HCT116 (cell line): ENCODE results near the gene SFXN4. TPM values are rescaled to one million over a fixed set of nuclear protein-coding genes. Genes with fewer than 3 reads are reported as not detected.
"Not testable (repeated sequence)": the region's sequence is repeated elsewhere in the genome, so short reads cannot be mapped to it uniquely, and the experiment has no call there.

Experiments used
- ATAC-seq: fragments of 200-7000 bp; cut with Tn5 transposase; 2 replicates; pipeline ENCODE4 v1.9.1; 2020; ENCODE audit warnings: mild to moderate bottlenecking, moderate library complexity
- BruUV-seq: library from RNA; stranded (reverse); fragments of 400-500 nt; replicated peaks from 2 replicates; lab custom pipeline; 2021; lab: Mats Ljungman, UMichigan
- CTCF ChIA-PET: fragments of 300-600 bp; sonication (Branson Sonifier 250); formaldehyde crosslinking; loops from one replicate; lab custom pipeline; 2021; ENCODE audit warnings: antibody characterized with exemption; lab: Charles Lee
- POLR2A ChIA-PET: fragments of 300-600, 350-600 bp; sonication (Branson Sonifier 250); formaldehyde crosslinking; loops from one replicate; lab custom pipeline; 2021; ENCODE audit warnings: antibody characterized with exemption; lab: Charles Lee
- RAD21 ChIA-PET, 2 experiments: fragments of 300-600 bp; sonication (Branson Sonifier 250); formaldehyde crosslinking; loops; one replicate each; lab custom pipeline; 2023; ENCODE audit warnings: low total read pairs in 2 of 2; ENCODE audit not compliant: uncharacterized antibody in 2 of 2, unreplicated experiment in 2 of 2, low non-redundant PET in 1 of 2; lab: Charles Lee
- DNase-seq: peaks from one replicate; pipeline ENCODE4 v3.0.0-alpha.2; 2010; ENCODE audit warnings: low read depth, low spot score
- H2AFZ ChIP-seq: fragments of 200-600 bp; shearing (Covaris generic), sonication (generic); 2 replicates; pipeline ENCODE4 v1.6.1; 2017; ENCODE audit warnings: low read depth, mixed run types, mixed read lengths, antibody characterized with exemption, low read length; ENCODE audit not compliant: poor library complexity, severe bottlenecking
- H3K27ac ChIP-seq: 2 replicates; pipeline ENCODE4 v1.5.1; 2012; ENCODE audit warnings: low read depth, low read length
- H3K27me3 ChIP-seq: fragments of 200-600 bp; sonication (generic); 2 replicates; pipeline ENCODE4 v1.6.1; 2016; ENCODE audit warnings: mixed run types, low read length, mixed read lengths; ENCODE audit not compliant: insufficient read depth
- H3K36me3 ChIP-seq, 2 experiments: fragments of 200-500 bp in 1 of 2; fragments of 200-600 bp in 1 of 2; sonication (Bioruptor generic) in 1 of 2; sonication (generic) in 1 of 2; 2 replicates each; pipeline versions ENCODE4 v1.5.1 to v1.6.1; 2014 to 2016; ENCODE audit warnings: low read length in 2 of 2, inconsistent platforms in 1 of 2, mixed read lengths in 1 of 2, mixed run types in 1 of 2; ENCODE audit not compliant: insufficient read depth in 2 of 2, control insufficient read depth in 1 of 2
- H3K4me1 ChIP-seq, 2 experiments: fragments of 200-600 bp in 1 of 2; sonication (generic) in 1 of 2; 2 replicates each; pipeline versions ENCODE4 v1.5.1 to v1.6.1; 2012 to 2017; ENCODE audit warnings: low read length in 2 of 2, inconsistent platforms in 1 of 2, mild to moderate bottlenecking in 1 of 2, mixed read lengths in 1 of 2, mixed run types in 1 of 2, moderate library complexity in 1 of 2; ENCODE audit not compliant: insufficient read depth in 2 of 2, control insufficient read depth in 1 of 2
- H3K4me2 ChIP-seq: fragments of 200-600 bp; sonication (generic); 2 replicates; pipeline ENCODE4 v1.6.1; 2017; ENCODE audit warnings: mixed run types, low read length, mixed read lengths
- H3K4me3 ChIP-seq, 2 experiments: fragments of 200-600 bp in 1 of 2; sonication (generic) in 1 of 2; replicated peaks in 1 of 2; 2 replicates each; pipeline ENCODE4 v1.5.1; 2011 to 2016; ENCODE audit warnings: low read length in 2 of 2, control low read depth in 1 of 2, low read depth in 1 of 2, mild to moderate bottlenecking in 1 of 2, mixed read lengths in 1 of 2, mixed run types in 1 of 2
- H3K79me2 ChIP-seq: fragments of 200-600 bp; sonication (generic); 2 replicates; pipeline ENCODE4 v1.6.1; 2017; ENCODE audit warnings: mild to moderate bottlenecking, mixed run types, low read length, moderate library complexity, mixed read lengths; ENCODE audit not compliant: insufficient read depth
- H3K9ac ChIP-seq: fragments of 200-600 bp; sonication (generic); 2 replicates; pipeline ENCODE4 v1.6.1; 2016; ENCODE audit warnings: low read length, mixed read lengths
- H3K9me2 ChIP-seq: fragments of 200-600 bp; sonication (generic), shearing (Covaris generic); 2 replicates; pipeline ENCODE4 v1.6.1; 2017; ENCODE audit warnings: mixed run types, mild to moderate bottlenecking, moderate library complexity; ENCODE audit not compliant: insufficient read depth
- H3K9me3 ChIP-seq, 2 experiments: fragments of 200-500 bp in 1 of 2; fragments of 200-600 bp in 1 of 2; sonication (Bioruptor generic) in 1 of 2; sonication (generic) in 1 of 2; 2 replicates each; pipeline ENCODE4 v1.6.1; 2014 to 2017; ENCODE audit warnings: low read length in 2 of 2, mixed read lengths in 2 of 2, inconsistent platforms in 1 of 2, low read depth in 1 of 2, mild to moderate bottlenecking in 1 of 2, mixed run types in 1 of 2, moderate library complexity in 1 of 2; ENCODE audit not compliant: control insufficient read depth in 1 of 2, insufficient read depth in 1 of 2
- H4K20me1 ChIP-seq: fragments of 200-600 bp; sonication (generic), shearing (Covaris generic); 2 replicates; pipeline ENCODE4 v1.6.1; 2017; ENCODE audit warnings: mixed run types, mild to moderate bottlenecking, moderate library complexity; ENCODE audit not compliant: insufficient read depth
- CBX3 ChIP-seq: IDR thresholded peaks from 2 replicates; pipeline ENCODE4 v1.6.1; 2012; ENCODE audit warnings: low read depth
- CEBPB ChIP-seq: IDR thresholded peaks from 2 replicates; pipeline ENCODE4 v1.6.1; 2012; ENCODE audit warnings: low read depth
- ELF1 ChIP-seq: IDR thresholded peaks from 2 replicates; pipeline ENCODE4 v1.6.1; 2012; ENCODE audit warnings: low read depth, borderline replicate concordance
- EZH2 ChIP-seq: fragments of 200-600 bp; sonication (generic); IDR thresholded peaks from 2 replicates; pipeline ENCODE4 v1.6.1; 2017; ENCODE audit warnings: antibody characterized with exemption, mixed run types
- SIN3A ChIP-seq: IDR thresholded peaks from 2 replicates; pipeline ENCODE4 v1.6.1; 2012; ENCODE audit warnings: low read depth
- SRF ChIP-seq: IDR thresholded peaks from 2 replicates; pipeline ENCODE4 v1.6.1; 2012; ENCODE audit warnings: low read depth
- YY1 ChIP-seq: IDR thresholded peaks from 2 replicates; pipeline ENCODE4 v1.6.1; 2011; ENCODE audit warnings: low read length, low read depth, moderate library complexity, mild to moderate bottlenecking; ENCODE audit not compliant: insufficient replicate concordance; ENCODE audit errors: extremely low read depth
- ZNF274 ChIP-seq: fragments of 200-500 bp; sonication (Bioruptor generic); IDR thresholded peaks from 2 replicates; pipeline ENCODE4 v1.6.1; 2014; ENCODE audit warnings: mild to moderate bottlenecking, low read depth, low read length, inconsistent platforms
- intact Hi-C: fragments of 100-400 bp; cut with micrococcal nuclease; formaldehyde crosslinking; loops from 2 replicates; pipeline ENCODE4 v1.10.0; 2022
- total RNA-seq: library from RNA; stranded (reverse); gene quantifications from one replicate; pipeline ENCODE4 v1.2.1, GENCODE V29; 2021; ENCODE audit not compliant: unreplicated experiment
- TF ChIP-seq, protein P1 (sequence below): IDR thresholded peaks from 2 replicates; pipeline ENCODE4 v1.6.1; 2012
- TF ChIP-seq, protein P2 (sequence below), 3 experiments: fragments of 200-600 bp in 1 of 3; sonication (generic) in 1 of 3; IDR thresholded peaks in 2 of 3; conservative IDR thresholded peaks in 1 of 3; 2 replicates each; pipeline ENCODE4 v1.5.1; 2012 to 2017; ENCODE audit warnings: low read depth in 2 of 3, low read length in 2 of 3, antibody characterized with exemption in 1 of 3, borderline replicate concordance in 1 of 3, control low read depth in 1 of 3, mild to moderate bottlenecking in 1 of 3, mixed read lengths in 1 of 3, mixed run types in 1 of 3, moderate library complexity in 1 of 3; ENCODE audit not compliant: insufficient read depth in 1 of 3
- TF ChIP-seq, protein P3 (sequence below): IDR thresholded peaks from 2 replicates; pipeline ENCODE4 v1.6.1; 2012

The SFXN4 gene
- total RNA-seq, 1 experiment from 2014 or later, result 58.2 TPM

DNA sequence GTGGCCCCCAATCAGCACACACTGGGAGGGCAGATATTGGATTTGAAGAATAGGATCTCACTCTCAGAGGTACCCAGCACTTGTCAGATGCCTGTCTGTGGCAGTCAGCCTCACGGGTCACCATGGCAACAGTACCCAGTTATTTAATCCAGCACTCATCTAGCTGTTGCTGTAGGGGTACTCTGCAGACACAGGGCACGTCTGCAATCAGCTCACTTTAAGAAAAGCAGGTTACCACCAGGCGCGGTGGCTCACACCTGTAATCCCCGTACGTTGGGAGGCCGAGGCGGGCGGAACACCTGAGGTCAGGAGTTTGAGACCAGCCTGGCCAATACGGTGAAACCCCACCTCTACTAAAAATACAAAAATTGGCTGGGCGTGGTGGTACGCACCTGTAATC, 11.9 kb downstream of the SFXN4 start:
- ChIA-PET POLR2A (no interaction called here), CTCF (no interaction called here), RAD21 (no interaction called here)
- no peak overlapping the region for H3K9ac ChIP-seq
- H3K27ac ChIP-seq, result no peak overlapping the region
- ATAC-seq (no peak), DNase-seq (no peak)
- H3K36me3 ChIP-seq, result peaks cover 52 to 59% of the 10 kb centered on the region in 2 experiments
- H4K20me1 ChIP-seq, result no peaks in the 10 kb centered on the region
- no peaks in the 10 kb centered on the region for H3K4me1 ChIP-seq
- no peaks in the 10 kb centered on the region for H3K27me3 ChIP-seq
- H3K79me2 ChIP-seq, result no peaks in the 10 kb centered on the region
- BruUV-seq, result no TSS peak
- H2AFZ ChIP-seq, result no peak overlapping the region
- H3K4me3 ChIP-seq, result no peak overlapping the region
- no peaks in the 10 kb centered on the region for H3K9me2 ChIP-seq
- no peak overlapping the region for H3K4me2 ChIP-seq
- intact Hi-C loops, result no loop called here
- TF ChIP-seq, protein P1, sequence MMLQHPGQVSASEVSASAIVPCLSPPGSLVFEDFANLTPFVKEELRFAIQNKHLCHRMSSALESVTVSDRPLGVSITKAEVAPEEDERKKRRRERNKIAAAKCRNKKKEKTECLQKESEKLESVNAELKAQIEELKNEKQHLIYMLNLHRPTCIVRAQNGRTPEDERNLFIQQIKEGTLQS, result no peak
- no peak for TF ChIP-seq YY1
- TF ChIP-seq, all 23 proteins: peak for 0
- H3K9me3 ChIP-seq, result no peaks in the 10 kb centered on the region

DNA sequence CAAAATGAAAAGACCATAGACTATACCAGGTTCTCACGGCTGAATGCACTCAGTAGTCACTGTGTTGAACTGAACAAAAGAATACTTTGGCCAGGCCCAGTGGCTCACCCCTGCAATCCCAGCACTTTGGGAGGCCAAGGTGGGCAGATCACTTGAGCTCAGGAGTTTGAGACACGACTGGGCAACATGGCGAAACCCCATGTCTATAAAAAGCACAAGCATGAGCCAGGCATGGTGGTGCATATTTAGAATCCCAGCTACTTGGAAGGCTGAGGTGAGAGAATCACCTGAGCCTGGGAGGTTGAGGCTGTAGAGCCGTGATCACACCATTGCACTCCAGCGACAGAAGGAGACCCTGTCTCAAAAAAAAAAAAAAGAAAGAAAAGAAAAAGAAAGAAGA, 12.5 kb downstream of the SFXN4 start:
- TF ChIP-seq EZH2 (no peak), SRF (no peak), CBX3 (no peak), SIN3A (no peak), CEBPB (no peak), ZNF274 (no peak), ELF1 (no peak), YY1 (no peak)
- TF ChIP-seq, protein P2, sequence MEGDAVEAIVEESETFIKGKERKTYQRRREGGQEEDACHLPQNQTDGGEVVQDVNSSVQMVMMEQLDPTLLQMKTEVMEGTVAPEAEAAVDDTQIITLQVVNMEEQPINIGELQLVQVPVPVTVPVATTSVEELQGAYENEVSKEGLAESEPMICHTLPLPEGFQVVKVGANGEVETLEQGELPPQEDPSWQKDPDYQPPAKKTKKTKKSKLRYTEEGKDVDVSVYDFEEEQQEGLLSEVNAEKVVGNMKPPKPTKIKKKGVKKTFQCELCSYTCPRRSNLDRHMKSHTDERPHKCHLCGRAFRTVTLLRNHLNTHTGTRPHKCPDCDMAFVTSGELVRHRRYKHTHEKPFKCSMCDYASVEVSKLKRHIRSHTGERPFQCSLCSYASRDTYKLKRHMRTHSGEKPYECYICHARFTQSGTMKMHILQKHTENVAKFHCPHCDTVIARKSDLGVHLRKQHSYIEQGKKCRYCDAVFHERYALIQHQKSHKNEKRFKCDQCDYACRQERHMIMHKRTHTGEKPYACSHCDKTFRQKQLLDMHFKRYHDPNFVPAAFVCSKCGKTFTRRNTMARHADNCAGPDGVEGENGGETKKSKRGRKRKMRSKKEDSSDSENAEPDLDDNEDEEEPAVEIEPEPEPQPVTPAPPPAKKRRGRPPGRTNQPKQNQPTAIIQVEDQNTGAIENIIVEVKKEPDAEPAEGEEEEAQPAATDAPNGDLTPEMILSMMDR (IDR thresholded peaks at IDR 0.05 in 2 of 3, conservative IDR thresholded peaks at IDR 0.05 in 1 of 3; ENCODE audit: borderline replicate concordance in 1 of 3, insufficient read depth in 1 of 3, low read depth in 2 of 3, low read length in 2 of 3), result no peak
- TF ChIP-seq, protein P3, sequence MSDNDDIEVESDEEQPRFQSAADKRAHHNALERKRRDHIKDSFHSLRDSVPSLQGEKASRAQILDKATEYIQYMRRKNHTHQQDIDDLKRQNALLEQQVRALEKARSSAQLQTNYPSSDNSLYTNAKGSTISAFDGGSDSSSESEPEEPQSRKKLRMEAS, result no peak
- TF ChIP-seq, protein P1, result no peak
- POLR2A ChIA-PET, result no interaction called here
- Histone ChIP-seq H3K9me3 (no peaks in the 10 kb centered on the region), H2AFZ (no peak overlapping the region), H3K4me2 (no peak overlapping the region), H3K36me3 (peaks cover 49 to 58% of the 10 kb centered on the region in 2 experiments), H3K4me1 (no peaks in the 10 kb centered on the region), H4K20me1 (no peaks in the 10 kb centered on the region), H3K4me3 (no peak overlapping the region), H3K27ac (no peak overlapping the region), H3K79me2 (no peaks in the 10 kb centered on the region), H3K27me3 (no peaks in the 10 kb centered on the region), H3K9me2 (no peaks in the 10 kb centered on the region), H3K9ac (no peak overlapping the region)
- RAD21 ChIA-PET, result no interaction called here
- ATAC-seq (no peak), DNase-seq (no peak)
- CTCF ChIA-PET, result no interaction called here
- intact Hi-C loops, result no loop called here
- no TSS peak for BruUV-seq

DNA sequence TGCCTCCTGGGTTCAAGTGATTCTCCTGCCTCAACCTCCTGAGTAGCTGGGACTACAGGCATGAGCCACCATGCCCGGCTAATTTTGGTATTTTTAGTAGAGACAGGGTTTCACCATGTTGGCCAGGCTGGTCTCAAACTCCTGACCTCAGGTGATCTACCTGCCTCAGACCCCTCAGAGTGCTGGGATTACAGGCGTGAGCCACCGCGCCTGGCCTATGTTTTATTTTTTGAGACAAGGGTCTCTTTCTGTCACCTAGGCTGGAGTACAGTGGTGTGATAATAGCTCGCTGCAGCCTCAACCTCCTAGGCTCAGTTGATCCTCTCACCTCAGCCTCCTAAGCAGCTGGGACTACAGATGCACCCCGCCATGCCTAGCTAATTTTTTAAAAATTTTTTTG, 13.9 kb downstream of the SFXN4 start:
- BruUV-seq, intact Hi-C loops, RAD21 ChIA-PET, H3K4me1 ChIP-seq, H3K9me3 ChIP-seq, CTCF ChIA-PET, ATAC-seq, H3K27me3 ChIP-seq, H4K20me1 ChIP-seq, H3K4me2 ChIP-seq, H3K4me3 ChIP-seq, H2AFZ ChIP-seq, H3K9me2 ChIP-seq, H3K79me2 ChIP-seq, H3K27ac ChIP-seq, H3K9ac ChIP-seq, DNase-seq, POLR2A ChIA-PET: not testable (repeated sequence)
- H3K36me3 ChIP-seq, result peaks cover 49 to 65% of the 10 kb centered on the region in 2 experiments
